Activated CD4-positive, alpha-beta T cell treated with anti-CD3 and anti-CD28 coated beads for 48 hours (primary cell): ENCODE results near the gene MYBBP1A.

Experiments
- DNase-seq: peaks from one replicate; pipeline ENCODE4 v3.0.0-alpha.2; 2020

MYBBP1A gene

GRCh38 chr17:4514779-4515178 is 40.4 kb downstream of the MYBBP1A start:
- no peak for DNase-seq

- no peak for DNase-seq
Observed at GRCh38 chr17:4514206-4514605, 41.0 kb downstream of the MYBBP1A start.

GRCh38 chr17:4513113-4514032 is 41.8 kb downstream of the MYBBP1A start:
- no peak for DNase-seq

- DNase-seq: no peak
Observed at GRCh38 chr17:4512156-4513112, 42.8 kb downstream of the MYBBP1A start.

- DNase-seq: no peak
Observed at GRCh38 chr17:4511199-4511932, 43.8 kb downstream of the MYBBP1A start.

DNA sequence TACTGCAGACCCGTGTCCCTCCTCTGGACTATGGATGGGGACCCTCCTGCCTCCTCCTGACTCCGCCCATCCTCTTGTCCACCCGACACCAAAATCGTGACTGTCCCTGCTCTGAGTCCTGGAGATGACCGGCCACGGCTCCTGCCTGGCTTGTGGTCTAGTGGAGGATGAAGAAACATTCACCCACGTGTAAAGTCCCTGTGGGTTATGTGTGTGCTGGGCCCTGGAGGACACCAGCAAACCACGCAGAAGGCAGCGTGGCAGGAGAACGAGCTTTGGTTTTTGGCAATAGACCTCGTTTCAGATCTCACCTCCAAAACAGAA is 44.6 kb downstream of the MYBBP1A start:
- no peak for DNase-seq

- no peak for DNase-seq
Observed at GRCh38 chr17:4509923-4510617, 45.1 kb downstream of the MYBBP1A start.

- peak; percentile 41 for DNase-seq
Observed at GRCh38 chr17:4509401-4509800, 45.8 kb downstream of the MYBBP1A start.

DNA sequence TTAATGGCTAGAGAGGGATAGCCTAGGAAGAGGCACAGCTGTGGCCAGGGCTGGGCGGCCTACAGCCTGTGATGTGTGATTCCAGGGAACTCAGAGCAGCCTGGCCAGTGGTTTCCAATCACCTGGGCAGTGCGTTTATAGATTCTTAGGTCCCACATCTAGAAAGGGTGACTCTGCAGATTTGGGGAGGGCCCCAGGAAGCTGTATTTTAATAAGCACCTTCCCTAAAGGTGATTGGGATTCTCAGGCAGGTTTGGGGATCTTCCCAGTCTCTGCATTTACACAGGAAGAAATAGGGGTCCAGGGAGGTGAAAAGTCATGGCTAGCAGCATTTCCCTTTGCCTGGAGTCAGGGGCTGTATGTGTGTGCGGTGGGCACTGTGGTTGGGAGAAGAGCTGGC is 47.0 kb downstream of the MYBBP1A start:
- DNase-seq: no peak

DNA sequence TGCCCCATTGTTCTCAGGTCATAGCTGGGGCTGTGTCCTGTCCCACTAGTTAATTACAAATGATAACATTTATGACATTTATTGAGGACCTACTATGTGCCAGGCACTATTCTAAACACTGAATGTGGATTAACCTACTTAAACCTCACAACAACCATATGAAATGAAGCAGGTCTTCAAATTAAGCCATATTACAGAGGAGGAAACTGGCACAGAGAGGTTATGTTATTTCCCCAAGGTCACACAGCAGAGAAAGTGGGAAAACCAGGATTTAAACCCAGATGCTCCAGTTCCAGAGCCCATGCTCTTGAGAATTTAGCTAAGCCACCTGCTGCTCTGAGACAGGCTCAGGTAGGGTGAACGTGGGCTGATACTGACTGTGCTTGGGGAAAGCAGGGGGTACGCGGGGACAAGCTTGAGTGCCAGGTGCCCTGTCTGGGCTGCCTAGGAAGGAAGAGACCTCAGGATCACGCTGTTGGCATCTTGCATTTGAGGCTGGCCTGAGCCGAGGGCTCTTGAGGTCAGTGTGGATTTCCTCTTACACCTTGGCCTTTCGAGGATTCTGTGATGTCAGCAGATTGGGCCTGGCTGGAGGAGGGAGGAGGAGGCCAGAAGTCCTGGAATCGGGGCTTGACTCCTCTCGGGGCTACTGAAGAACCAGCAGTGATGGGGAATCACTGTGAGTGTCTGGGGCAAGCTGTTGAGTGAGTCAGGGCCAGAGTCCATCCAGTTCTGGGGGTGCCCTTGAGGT is 47.6 kb downstream of the MYBBP1A start:
- no peak for DNase-seq

- DNase-seq: no peak
Observed at GRCh38 chr17:4506892-4507291, 48.3 kb downstream of the MYBBP1A start.

- no peak for DNase-seq
Observed at GRCh38 chr17:4506175-4506813, 48.9 kb downstream of the MYBBP1A start.

DNA sequence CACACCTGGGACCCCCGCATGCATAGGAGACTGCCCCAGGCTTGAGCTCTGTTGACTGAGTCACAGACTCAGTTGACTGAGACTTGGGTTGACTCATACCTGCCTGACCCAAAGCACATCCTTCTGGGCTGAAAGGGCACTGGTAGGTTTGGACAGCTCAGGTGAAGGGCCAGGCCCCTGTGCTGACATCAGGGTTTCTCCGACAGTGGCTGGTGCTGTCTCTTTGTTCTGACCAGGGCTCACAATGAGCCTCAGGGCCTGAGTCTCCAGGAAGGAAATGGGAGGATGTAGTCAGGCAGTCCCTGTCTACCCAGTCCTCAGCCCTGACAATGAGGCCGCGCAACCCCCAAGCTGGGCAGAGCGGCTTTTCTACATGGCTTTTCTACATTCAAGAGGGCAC is 50.0 kb downstream of the MYBBP1A start:
- DNase-seq: no peak

DNA sequence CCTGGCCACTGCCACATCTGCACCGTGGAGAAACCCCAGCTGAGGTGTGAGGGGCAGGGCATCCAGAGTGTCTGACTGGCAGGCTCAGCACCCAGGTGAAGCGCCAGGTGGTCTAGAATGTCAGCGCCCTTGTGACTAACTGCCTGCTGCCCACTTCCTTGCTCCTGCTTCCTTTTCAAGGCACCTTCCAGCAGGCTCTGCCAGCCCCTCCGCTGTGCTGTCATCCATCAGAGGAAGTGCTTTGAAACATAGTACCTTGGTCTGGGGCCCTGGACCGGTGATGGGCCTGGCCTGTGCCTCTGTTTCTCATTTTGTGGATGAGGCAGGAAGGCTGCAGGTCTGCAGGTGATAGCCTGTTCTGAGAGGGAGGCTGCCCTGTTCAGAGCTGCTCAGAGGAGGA is 51.0 kb downstream of the MYBBP1A start:
- DNase-seq: no peak

DNA sequence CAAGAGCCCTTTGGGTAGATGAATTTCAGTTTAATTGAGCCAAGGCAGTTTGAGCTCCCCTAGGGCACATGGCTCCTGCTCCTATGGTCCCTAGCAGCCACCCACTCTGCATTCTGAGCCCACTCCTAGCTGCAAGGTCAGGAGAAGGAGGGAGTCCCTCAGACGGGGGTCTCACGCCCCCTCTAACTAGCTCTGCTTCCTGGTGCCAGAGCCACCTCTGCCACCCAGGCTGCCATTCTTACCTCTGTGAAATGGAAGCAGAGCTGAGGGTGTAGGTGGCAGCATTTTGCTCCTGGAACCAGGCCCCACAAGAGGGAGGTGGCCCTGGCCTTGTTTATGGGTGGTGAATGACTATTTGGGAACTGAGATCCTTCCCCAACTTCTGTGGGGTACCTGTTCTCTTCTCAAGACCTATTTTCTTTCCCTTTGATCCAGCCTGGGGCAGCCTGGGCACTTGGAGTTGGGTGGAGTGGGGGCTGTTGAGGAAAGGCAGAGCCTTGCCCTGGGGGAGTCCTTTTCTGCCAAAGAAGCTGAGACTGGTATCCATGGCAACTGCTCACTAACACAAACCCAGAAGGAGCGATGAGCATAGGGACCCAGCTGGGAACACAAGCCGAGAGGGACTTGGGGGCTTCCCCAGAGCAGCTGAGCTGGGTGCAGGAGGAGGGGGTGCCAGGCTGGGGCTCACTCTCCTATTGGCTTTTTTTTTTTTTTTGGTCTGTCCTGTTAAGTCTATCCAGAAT is 51.7 kb downstream of the MYBBP1A start:
- DNase-seq: no peak

GRCh38 chr17:4502466-4503154 is 52.6 kb downstream of the MYBBP1A start:
- DNase-seq: no peak

GRCh38 chr17:4501295-4501949 is 53.8 kb downstream of the MYBBP1A start:
- no peak for DNase-seq

DNA sequence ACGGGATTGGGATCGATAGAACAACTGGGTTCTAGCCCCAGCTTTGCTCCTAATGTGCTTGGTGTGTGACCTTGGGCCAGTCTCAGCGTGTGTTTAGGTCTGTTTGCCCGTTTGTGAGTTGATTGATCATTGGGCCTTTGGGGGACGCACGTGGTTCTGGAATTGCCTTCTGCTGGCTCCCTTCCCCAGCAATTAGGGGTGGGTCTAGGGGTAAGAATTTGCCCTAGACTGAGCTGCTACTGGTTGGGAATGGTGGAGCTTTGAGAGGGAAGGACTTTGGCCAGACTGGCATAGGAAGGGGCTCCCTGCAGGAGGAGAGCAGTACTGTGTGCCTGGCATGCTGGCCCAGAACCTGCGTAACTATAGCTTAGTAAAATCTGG is 55.0 kb downstream of the MYBBP1A start:
- DNase-seq: no peak
